GM04503 (cell line): ENCODE results near the gene PHC2.
A peak's percentile ranks its signal among the peaks of the same experiment; 100 is the strongest.
"Not testable (repeated sequence)": the region's sequence is repeated elsewhere in the genome, so short reads cannot be mapped to it uniquely, and the experiment has no call there.

Experiments used
- DNase-seq: peaks from one replicate; pipeline ENCODE4 v3.0.0-alpha.2; 2012; ENCODE audit warnings: low read depth

Gene PHC2

DNA sequence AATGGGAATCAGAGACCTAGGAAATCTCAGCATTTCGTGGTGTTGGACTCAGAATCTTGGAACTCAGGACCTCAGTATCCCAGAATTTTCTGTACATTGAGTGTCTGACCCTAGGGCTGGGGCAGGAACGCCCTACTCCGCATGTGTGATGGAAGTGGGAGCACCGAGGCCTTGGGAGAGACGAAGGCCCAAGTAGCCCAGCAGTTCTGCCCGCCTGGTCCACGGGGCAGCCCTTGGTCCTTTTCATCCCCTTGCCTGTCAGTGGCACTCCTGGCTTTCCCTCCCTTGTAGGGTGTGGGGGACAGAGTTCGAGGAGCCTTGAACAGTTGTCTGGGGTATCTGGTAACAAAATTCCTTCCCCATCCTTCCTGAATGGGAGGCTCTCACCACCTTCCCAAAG is 120.2 kb downstream of the PHC2 start:
- no peak for DNase-seq

DNA sequence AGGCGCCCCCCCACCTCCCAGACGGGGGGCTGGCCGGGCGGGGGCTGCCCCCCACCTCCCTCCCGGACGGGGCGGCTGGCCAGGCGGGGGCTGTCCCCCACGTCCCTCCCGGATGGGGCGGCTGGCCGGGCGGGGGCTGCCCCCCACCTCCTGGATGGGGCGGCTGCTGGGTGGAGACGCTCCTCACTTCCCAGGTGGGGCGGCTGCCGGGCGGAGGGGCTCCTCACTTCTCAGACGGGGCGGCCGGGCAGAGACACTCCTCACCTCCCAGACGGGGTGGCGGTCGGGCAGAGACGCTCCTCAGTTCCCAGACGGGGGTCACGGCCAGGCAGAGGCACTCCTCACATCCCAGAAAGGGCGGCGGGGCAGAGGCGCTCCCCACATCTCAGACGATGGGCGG is 121.5 kb downstream of the PHC2 start:
- DNase-seq, result not testable (repeated sequence)

DNA sequence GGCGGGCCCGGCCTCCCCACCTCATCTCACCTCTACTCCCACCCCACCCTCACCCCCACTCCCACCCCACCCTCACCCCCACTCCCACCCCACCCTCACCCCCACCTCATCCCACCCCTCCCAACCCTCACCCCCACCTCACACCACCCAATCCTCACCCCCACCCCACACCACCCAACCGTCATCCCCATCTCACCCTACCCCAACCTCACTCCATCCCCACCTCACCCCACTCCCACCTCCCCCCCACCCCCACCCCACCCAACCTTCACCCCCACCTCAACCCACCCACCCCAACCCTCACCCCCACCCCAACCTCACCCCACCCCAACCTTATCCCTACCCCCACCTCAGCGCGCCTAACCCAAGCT is 123.4 kb downstream of the PHC2 start:
- DNase-seq, result no peak

DNA sequence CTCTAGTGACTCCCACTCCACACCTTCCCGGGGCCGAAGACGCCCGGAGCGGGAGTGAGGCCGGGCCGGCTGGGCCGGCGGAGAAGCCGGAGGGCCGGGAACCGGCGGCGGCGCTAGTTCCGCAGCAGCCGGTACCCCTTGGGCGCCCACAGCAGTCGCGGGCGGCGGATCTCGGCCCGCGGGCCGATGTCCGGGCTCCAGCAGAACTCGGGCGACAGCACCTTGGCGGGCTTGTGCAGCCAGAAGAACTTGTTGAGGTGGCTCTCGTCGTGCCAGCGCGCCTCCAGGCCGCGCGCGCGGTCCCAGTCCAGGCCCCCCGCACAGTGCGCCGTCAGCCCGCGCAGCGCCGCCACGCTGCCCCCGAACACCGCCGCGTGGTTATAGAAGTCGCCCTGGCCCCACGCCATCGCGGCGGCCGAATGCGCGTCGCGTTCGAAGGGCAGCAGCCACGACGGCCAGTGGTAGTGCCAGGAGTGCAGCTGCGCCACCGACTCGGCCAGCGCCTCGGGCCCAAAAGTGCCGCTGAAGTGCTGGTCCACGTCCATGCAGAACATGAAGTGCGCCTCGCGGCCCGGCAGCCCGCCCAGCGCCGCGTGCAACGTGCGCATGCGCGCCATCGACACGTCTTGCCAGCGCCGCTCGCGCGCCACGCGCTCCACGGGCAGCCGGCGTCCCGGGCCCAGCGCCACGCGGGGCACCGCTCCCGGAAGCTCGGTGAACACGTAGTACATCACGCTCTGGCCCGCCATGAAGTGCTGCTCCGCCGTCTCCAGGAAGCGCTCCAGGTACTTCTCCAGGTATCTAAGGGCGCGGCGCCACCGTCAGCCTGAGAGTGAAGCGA is 124.0 kb downstream of the PHC2 start:
- no peak for DNase-seq

DNA sequence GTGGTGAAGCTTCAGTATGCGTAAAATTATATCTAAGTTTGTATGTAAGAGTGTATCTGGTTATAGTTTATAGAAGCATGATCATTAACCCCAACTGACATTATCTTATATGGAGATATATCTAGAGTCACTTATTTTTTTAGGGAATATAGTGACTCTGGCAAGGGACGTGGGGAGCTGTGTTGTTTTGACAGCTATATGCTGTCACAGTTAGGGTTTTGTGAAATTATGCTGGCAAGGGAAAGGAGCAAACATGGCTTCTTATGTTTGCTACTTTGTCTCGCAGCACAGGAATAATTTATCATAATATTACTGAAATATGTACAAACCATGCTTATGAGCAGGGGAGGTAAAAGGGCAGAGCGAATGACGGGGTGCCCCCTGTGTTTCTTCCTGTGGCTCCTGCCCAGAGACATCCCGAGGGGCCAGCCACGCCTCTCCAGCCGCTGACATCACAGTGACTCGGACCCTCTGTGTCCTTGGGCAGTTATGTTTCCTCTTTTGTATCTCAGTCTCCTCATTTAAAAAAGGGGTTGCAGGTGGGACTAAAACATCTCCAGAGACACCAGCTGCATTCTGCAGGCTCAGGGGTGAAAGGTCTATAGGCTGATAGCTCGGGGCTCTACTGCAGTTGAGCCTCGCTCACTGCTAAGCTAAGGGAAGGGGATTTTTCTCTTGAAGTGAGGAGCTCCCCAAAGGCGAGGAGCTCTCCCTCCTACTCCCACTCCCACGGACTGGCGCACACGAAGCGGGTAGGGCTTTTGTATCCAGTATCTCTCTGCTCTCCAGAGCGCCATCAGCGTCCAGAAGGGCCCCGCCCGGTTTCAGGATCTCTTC is 124.9 kb downstream of the PHC2 start:
- no peak for DNase-seq

DNA sequence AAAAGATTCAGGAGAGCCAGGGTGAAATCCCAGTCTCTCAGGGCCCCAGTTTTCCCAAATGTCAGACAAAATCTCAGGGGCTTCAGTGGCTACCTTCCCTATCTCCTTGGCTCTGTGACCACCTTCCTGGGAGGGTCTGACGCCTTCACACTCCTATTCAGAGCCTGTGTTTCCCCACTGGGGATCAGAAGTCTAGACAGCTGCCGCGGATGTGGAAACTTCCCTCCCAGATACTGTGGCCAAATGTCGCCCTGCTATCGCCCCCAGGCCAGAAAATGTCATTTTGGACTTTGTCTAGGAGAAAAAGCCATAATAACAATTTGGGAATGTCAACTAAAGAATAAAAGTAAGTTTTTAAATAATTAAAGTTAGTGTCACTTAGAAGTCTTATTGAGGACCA is 125.9 kb downstream of the PHC2 start:
- no peak for DNase-seq

DNA sequence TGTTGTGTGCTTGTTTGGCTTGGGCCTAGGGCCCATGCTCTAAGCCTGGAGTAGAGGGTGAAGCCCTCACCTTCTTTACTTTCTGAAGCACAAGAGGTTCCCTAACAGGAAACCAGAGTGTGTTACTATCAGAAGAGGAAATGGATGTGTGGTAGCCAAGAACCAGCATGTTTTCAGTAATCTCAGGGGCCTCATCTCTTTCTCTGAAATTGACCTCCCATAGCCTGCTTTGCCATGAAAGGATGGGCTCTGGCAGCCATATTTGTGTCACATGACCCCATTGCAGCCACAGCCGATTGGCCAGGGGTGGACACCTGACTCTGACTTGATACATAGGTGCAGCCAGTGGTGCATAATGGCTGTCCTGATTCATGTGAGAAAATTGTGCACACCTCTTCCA is 128.6 kb downstream of the PHC2 start:
- no peak for DNase-seq

DNA sequence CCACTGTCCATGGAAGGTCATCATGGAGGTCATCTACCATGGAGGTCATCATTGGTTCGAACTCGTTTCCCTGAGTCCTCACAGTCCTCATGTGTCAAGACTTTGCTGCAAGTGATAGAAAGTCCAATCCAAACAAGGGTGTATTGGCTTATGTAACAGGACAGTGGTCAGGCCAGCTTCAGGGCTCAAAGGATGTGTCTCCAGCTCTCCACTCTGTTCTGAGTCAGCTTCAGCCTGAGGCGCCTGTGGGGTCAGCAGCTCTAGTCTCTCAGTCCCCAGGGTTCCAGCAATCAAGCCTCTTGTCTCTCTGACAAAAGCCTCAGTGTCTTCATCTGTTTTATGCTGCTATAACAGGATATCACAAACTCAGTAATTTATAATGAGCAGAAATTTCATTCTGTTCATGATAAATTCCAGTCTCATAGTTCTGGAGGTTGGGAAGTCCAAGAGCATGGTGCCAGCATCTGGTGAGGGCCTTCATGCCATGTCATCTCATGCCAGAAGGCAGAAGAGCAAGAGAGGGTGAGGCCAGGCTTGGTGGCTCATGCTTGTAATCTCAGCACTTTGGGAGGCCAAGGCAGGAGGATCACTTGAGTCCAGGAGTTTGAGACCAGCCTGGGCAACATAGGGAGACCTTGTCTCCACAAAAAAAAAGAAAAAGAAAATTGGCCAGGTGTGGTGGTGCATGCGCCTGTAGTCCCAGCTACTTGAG is 129.5 kb downstream of the PHC2 start:
- DNase-seq, result no peak

DNA sequence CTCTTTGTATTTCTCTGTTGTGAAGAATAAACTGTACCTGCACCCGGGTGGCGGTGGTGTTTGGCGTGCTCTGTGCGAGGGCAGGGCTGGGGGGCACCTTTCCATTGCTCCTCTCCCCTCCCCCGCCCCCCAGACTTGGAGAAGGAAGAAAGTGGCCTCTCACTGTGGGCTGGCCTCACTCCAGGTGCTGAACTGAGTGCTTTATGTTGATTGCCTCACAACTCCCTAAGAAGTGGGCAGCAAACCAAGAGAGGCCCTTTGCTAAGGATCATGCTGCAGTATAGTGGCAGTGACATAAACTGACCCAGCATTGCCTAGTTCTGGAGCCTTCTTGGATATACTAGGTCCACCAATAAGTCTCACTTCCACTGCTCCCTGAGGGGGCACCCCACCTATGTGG is 130.2 kb downstream of the PHC2 start:
- peak; percentile 47 for DNase-seq

DNA sequence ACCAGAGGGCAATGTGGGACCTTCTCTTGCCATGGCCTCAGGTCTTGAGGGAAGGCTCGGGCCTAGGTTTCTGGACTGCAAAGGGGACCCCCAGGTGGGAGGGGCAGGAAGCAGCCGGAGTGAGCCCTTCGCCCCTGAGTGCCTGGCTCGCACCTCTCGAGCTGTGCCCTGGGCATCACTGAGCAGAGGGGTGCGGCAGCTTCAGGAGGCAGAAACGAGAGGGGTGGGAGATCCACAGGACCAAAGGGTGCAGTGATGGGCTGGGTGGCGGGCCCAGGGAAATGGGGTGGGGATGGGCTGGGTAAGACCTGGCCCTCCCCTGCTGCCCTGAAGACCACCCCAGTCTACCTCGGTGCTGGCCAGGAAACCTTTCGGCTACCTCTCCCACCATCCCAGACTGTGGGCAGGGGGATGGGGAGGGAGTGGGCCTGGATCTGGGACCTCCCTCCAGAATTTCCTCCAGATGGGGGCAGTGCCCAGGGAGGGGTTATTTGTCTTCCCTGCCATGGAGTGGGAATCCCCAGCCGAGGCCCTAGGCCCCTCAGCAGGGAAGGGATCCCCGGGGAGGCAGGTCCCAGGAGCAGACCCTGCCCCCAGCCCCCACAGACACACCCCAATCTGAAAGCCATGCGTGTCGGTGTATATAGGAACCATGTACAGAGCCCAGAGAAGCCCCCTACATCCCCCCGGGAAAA is 131.3 kb downstream of the PHC2 start:
- DNase-seq, result no peak

DNA sequence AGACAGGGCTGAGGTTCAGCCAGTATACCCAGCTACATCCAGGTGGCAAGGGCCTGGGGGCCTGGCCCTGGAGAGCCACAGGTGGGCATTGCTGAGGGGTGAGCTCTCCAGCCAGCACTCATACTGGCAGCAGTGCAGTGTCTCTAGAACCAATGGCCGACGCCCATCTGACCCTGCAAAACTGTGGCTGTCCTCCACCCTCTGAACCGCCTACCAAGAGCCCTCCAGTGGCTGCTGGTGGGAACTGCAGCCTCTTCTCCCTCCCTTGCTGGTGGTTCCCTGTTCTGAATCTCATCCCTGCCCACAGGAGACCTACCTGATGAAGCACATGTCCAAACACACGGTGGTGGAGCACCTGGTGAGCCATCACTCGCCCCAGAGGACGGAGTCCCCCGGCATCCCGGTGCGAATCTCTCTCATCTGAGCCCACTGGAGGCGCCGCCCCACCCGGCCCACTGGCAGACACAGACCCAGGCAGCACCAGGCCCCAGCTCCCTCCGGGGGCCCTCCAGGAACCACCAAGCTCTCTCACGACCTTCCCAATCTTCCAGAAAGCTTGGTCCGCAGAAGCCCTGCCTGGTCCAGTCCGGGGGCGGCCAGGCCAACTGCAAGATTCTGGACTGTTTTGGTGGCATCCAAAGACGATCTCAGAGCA is 132.1 kb downstream of the PHC2 start:
- no peak for DNase-seq

DNA sequence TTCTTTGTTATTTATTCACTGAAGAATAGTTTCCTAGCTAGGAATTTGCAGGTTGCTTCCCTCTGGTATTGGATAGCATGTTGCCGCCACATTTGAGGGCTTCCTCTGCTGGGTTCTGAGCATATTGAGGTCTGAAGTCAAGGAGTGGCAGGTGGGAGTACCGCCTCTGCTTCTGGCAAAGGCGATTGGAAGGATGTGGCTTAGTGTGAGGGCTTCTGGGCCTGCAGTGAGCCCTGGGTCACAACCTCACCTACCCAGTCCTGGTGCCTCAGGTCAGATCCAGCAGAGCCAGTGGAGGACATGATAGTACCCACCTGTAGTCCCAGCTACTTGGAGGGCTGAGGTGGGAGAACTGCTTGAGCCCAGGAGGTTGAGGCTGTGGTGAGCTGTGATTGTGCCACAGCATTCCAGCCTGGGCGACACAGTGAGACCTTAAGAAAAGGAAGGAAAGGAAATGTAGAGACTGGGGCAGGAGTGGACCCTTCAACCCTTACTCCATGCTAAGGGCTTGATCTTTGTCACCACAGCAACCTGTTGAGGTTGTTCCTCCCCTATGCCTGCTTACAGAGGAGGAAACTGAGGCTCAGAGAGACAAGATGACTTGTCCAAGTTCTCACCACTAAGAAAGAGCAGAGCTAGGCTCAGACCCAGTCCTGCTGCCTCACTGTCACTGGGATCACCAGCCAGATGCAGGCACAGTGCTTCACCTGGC is 132.8 kb downstream of the PHC2 start:
- no peak for DNase-seq

DNA sequence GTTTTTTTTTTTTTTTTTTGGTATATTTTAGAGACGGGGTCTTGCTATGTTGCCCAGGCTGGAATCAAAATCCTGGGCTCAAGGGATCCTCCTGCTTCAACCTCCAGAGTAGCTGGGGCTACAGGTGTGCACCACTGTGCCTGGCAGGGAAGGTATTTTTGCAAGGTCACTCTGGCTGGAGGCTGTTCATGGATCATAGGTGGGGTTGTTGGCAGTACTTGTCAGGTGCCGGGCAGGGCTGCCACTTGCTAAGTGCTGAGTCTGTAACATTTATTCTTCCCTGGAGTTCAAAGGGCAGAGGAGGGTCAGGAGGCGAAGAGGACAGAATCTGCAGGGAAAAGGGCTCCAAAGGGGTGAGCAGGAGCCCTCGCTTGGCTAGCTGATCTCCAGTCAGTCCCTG is 134.1 kb downstream of the PHC2 start:
- DNase-seq, result no peak

DNA sequence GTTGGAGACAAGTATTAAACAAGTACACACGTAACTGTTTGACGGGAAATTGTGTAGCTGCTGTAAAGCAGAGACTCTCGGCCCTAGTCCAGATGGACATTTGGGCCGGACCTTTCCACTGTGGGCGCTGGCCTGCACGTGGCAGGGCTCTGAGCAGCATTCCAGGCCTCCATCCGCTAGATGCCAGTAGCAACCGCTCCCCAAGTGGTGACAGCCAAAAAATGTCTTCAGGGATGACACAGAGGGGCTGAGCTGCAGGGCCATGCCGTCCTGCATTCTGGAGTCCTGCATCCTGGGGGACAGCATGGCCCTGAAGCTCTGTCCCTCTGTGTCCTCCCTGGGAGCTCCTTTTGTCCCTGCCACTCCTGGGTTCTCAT is 134.8 kb downstream of the PHC2 start:
- no peak for DNase-seq

DNA sequence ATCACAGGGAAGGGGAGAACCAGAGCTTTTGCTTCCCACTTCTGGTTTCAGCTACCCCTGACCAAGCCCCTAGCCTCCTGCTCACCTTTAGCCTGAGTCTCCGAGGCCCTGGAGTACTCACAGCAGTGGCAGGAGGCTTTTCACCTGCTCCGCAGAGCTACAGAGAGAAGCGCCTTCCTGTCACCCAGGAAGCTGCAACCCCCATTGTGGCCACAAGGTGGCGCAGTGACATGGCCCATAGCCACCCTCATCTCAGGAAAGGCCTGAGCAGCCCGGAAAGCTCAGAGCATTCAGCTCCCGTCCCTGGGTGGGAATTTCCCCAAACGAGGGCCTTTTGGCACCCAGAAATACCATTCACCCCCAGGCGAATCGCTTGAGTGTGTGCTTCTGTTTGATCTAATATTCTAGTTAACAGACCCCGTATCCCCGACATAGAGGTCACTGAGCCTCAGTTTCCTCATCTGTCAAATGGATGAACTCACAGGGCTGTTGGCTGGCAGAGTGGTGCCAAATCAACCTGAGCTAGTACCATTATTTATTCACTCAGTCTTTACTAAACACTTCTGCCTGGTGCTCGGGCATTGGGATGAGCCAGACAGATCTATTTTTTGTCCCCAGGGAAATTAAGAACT is 135.3 kb downstream of the PHC2 start:
- DNase-seq, result no peak

DNA sequence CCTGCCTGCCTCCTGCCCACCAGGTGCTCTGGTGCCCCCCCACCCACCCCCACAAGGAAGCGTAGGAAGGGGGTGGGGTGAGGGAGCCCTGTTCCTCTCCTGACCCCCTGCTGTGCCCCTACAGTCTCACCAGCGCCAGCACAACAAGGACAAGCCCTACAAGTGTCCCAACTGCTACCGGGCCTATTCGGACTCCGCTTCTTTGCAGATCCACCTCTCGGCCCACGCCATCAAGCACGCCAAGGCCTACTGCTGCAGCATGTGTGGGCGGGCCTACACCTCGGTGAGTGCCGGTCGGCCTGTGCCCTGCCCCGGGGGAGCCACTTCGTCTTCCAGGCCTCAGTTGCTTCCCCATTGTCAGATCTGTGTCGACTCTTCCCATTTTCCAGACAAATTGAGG is 135.9 kb downstream of the PHC2 start:
- DNase-seq, result no peak

DNA sequence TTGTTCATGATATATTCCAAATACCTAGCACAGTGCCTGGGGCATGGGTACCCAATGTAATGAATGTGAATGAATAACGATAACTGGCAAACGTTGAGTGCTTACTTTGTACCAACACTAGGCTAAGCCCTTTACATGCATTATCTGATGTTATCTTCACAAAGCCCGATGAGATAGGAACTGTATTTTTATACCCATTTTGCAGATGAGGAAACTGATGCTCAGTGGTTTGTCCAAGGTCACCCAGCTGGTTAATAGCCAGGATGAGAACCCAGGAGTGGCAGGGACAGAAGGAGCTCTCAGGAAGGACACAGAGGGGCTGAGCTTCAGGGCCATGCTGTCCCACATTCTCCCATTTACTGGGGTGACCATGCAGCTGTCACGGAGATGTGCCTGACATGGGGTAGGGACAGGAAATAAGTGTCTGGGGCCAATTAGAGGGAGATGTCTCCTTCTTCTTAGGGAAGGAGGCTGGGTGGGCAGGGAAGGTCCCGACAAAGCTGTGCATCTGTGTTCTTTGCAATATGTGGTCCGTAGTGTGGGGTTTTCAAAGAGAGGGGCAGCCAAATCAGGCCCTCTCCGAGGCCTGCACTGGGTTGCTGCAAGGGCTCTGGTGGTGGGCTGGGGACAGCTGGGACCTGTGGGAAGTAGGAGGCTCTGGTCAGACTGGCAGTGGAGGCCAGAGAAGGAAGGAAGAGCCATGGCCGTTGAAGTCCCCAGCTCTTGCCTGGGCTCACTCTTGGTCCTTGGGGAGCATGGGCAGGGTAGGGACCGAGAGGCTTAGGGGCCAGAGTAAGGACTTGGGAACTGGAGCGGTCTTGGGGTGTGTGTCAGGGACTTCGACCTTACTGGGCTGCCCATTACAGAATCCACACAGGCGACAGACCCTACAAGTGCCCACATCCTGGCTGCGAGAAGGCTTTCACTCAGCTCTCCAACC is 136.6 kb downstream of the PHC2 start:
- DNase-seq, result no peak

DNA sequence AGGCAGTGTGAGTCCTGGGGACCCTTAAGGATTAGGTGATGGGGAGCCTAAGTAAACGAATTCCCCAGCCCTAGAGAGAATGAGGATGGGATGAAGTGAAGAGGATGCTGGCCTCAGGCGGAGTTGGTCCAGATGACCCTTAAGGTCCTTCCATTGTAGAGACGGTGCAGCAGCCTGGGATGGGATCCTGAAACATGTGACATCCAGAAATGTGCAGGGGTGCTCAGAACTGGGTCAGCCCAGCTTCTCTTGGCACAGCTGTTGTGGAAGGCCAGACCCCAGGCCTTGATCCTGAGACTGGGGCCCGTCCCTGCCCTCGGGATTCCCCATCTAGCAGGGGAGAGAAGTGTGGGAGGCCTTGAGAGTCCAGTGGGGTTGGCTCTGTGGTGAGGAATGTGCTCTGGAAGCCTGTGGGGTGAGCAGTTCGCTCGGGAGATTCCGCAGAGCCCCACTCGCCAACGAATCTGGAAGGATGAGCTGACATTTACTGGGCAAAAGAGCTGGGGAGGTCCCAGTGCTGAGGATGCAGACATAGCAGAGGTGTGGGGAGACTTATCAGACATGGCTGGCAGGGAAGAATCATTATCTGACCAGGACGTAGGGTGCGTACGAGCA is 138.1 kb downstream of the PHC2 start:
- DNase-seq, result no peak

DNA sequence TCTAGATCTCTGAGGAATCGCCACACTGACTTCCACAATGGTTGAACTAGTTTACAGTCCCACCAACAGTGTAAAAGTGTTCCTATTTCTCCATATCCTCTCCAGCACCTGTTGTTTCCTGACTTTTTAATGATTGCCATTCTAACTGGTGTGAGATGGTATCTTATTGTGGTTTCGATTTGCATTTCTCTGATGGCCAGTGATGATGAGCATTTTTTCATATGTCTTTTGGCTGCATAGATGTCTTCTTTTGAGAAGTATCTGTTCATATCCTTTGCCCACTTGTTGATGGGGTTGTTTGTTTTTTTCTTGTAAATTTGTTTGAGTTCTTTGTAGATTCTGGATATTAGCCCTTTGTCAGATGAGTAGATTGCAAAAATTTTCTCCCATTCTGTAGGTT is 140.3 kb downstream of the PHC2 start:
- DNase-seq, result not testable (repeated sequence)
